GM12878 (cell line): ENCODE results near the gene USP17L30.
"Not testable (repeated sequence)": the region's sequence is repeated elsewhere in the genome, so short reads cannot be mapped to it uniquely, and the experiment has no call there.

Experiments
- HCFC1 ChIP-seq: fragments of 150-350 bp; IDR thresholded peaks from 2 replicates; pipeline ENCODE4 v1.6.1; 2014; ENCODE audit warnings: low read length
- KAT2A ChIP-seq: conservative IDR thresholded peaks from 2 replicates; pipeline ENCODE4 v1.6.1; 2011; ENCODE audit warnings: low read depth, low read length; ENCODE audit not compliant: control insufficient read depth
- NFXL1 ChIP-seq: fragments of 450-650 bp; IDR thresholded peaks from 2 replicates; pipeline ENCODE4 v1.6.1; 2017; ENCODE audit warnings: antibody characterized with exemption, mild to moderate bottlenecking, borderline replicate concordance
- NR2C2 ChIP-seq: IDR thresholded peaks from 2 replicates; pipeline ENCODE4 v1.6.1; 2011; ENCODE audit warnings: borderline replicate concordance, low read depth; ENCODE audit not compliant: control insufficient read depth, insufficient read length
- POLR2A ChIP-seq: IDR thresholded peaks from 2 replicates; pipeline ENCODE4 v1.6.1; 2011; ENCODE audit warnings: low read depth, mild to moderate bottlenecking, low read length
- POLR2AphosphoS5 ChIP-seq: IDR thresholded peaks from 2 replicates; pipeline ENCODE4 v1.6.1; 2011; ENCODE audit warnings: mild to moderate bottlenecking, low read length, inconsistent platforms
- SUZ12 ChIP-seq: fragments of 200-600 bp; sonication (generic); IDR thresholded peaks from one replicate; pipeline ENCODE4 v1.6.1; 2018; ENCODE audit warnings: antibody characterized with exemption, mild to moderate bottlenecking; ENCODE audit not compliant: unreplicated experiment
- TF ChIP-seq, protein P1 (sequence below), 3 experiments: IDR thresholded peaks in 2 of 3; conservative IDR thresholded peaks in 1 of 3; 2 replicates each; pipeline ENCODE4 v1.5.1; 2011; ENCODE audit warnings: low read depth in 3 of 3, low read length in 3 of 3, mild to moderate bottlenecking in 3 of 3, control low read depth in 2 of 3, moderate library complexity in 2 of 3, inconsistent platforms in 1 of 3, mixed read lengths in 1 of 3; ENCODE audit not compliant: control insufficient read depth in 2 of 3, insufficient read depth in 1 of 3; ENCODE audit errors: extremely low read depth in 1 of 3
- TF ChIP-seq, protein P2 (sequence below): fragments of 450-650 bp; IDR thresholded peaks from 2 replicates; pipeline ENCODE4 v1.6.1; 2017; ENCODE audit warnings: low read depth, mild to moderate bottlenecking, moderate library complexity
- TF ChIP-seq, protein P3 (sequence below): fragments of 450-650 bp; IDR thresholded peaks from 2 replicates; pipeline ENCODE4 v1.6.1; 2017; ENCODE audit warnings: mild to moderate bottlenecking, moderate library complexity

DNA sequence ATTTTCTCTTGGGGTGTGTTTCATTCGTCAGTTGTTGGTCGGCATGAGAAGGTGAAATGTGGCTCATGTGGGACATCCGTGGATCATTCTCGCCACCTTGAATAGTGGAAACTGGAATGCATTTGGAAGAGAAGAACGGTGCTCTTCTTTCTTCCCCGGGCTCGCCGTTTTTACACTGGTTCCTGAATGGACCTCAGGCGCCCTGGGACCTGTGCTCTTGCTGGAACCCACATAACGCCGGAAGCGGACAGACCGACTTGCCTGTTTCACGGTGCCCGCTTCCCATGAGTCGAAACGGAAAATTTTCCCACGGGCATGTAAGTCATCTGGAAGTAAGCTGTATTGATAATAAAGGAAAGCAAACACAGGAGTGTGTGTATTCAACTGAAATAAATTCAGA lies 12.1 kb upstream of the USP17L30 start:
- TF ChIP-seq, protein P1, sequence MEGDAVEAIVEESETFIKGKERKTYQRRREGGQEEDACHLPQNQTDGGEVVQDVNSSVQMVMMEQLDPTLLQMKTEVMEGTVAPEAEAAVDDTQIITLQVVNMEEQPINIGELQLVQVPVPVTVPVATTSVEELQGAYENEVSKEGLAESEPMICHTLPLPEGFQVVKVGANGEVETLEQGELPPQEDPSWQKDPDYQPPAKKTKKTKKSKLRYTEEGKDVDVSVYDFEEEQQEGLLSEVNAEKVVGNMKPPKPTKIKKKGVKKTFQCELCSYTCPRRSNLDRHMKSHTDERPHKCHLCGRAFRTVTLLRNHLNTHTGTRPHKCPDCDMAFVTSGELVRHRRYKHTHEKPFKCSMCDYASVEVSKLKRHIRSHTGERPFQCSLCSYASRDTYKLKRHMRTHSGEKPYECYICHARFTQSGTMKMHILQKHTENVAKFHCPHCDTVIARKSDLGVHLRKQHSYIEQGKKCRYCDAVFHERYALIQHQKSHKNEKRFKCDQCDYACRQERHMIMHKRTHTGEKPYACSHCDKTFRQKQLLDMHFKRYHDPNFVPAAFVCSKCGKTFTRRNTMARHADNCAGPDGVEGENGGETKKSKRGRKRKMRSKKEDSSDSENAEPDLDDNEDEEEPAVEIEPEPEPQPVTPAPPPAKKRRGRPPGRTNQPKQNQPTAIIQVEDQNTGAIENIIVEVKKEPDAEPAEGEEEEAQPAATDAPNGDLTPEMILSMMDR (IDR thresholded peaks at IDR 0.05 in 2 of 3, conservative IDR thresholded peaks at IDR 0.05 in 1 of 3; ENCODE audit: control insufficient read depth in 2 of 3, extremely low read depth in 1 of 3, insufficient read depth in 1 of 3, low read depth in 3 of 3, low read length in 3 of 3): not testable (repeated sequence)
- TF ChIP-seq POLR2AphosphoS5, HCFC1, KAT2A, POLR2A, SUZ12, NR2C2, NFXL1: not testable (repeated sequence)
- TF ChIP-seq, protein P2, sequence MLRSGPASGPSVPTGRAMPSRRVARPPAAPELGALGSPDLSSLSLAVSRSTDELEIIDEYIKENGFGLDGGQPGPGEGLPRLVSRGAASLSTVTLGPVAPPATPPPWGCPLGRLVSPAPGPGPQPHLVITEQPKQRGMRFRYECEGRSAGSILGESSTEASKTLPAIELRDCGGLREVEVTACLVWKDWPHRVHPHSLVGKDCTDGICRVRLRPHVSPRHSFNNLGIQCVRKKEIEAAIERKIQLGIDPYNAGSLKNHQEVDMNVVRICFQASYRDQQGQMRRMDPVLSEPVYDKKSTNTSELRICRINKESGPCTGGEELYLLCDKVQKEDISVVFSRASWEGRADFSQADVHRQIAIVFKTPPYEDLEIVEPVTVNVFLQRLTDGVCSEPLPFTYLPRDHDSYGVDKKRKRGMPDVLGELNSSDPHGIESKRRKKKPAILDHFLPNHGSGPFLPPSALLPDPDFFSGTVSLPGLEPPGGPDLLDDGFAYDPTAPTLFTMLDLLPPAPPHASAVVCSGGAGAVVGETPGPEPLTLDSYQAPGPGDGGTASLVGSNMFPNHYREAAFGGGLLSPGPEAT: not testable (repeated sequence)
- TF ChIP-seq, protein P3, sequence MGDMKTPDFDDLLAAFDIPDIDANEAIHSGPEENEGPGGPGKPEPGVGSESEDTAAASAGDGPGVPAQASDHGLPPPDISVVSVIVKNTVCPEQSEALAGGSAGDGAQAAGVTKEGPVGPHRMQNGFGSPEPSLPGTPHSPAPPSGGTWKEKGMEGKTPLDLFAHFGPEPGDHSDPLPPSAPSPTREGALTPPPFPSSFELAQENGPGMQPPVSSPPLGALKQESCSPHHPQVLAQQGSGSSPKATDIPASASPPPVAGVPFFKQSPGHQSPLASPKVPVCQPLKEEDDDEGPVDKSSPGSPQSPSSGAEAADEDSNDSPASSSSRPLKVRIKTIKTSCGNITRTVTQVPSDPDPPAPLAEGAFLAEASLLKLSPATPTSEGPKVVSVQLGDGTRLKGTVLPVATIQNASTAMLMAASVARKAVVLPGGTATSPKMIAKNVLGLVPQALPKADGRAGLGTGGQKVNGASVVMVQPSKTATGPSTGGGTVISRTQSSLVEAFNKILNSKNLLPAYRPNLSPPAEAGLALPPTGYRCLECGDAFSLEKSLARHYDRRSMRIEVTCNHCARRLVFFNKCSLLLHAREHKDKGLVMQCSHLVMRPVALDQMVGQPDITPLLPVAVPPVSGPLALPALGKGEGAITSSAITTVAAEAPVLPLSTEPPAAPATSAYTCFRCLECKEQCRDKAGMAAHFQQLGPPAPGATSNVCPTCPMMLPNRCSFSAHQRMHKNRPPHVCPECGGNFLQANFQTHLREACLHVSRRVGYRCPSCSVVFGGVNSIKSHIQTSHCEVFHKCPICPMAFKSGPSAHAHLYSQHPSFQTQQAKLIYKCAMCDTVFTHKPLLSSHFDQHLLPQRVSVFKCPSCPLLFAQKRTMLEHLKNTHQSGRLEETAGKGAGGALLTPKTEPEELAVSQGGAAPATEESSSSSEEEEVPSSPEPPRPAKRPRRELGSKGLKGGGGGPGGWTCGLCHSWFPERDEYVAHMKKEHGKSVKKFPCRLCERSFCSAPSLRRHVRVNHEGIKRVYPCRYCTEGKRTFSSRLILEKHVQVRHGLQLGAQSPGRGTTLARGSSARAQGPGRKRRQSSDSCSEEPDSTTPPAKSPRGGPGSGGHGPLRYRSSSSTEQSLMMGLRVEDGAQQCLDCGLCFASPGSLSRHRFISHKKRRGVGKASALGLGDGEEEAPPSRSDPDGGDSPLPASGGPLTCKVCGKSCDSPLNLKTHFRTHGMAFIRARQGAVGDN: not testable (repeated sequence)
